ENCODE data around the gene ZNF492.
"Not testable (repeated sequence)": the region's sequence is repeated elsewhere in the genome, so short reads cannot be mapped to it uniquely, and the experiment has no call there.

The ZNF492 gene

DNA sequence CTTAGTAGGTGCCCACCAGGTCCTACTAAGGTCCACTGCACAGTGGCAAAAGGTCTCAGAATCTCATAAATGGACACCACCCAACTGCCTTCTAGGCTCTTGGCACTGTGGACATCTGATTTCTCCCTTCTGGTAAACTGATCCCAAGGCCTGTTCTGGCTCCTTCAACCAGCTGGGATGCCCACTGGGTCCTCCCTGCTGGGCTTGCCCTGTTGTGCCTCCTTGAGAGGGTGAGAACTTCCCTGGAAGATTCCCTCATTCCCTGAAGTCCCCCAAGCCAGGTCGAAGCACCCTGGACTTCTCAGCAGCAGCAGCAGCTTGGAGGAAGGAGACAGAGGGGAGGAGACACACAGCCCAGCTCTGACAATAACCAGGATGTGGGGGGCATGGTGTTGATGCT lies 6.6 kb upstream of the ZNF492 start:
- Histone ChIP-seq H3K4me3 (ENCODE audit: low read length in 2 of 2) (no peak overlapping the region), H2BK5ac (ENCODE audit: low read length) (no peak overlapping the region), H3K36me3 (replicated peaks in 1 of 2; ENCODE audit: control insufficient read depth in 2 of 2, insufficient read depth in 2 of 2, low read length in 2 of 2) (no peaks in the 10 kb centered on the region), H3K14ac (ENCODE audit: low read length) (no peak overlapping the region), H3K79me1 (ENCODE audit: low read depth, low read length) (no peaks in the 10 kb centered on the region), H2AK5ac (ENCODE audit: low read depth, low read length) (no peak overlapping the region), H3K4me2 (ENCODE audit: insufficient read depth, low read length, poor library complexity, severe bottlenecking) (no peak overlapping the region), H4K91ac (ENCODE audit: low read depth, low read length, poor library complexity) (no peak overlapping the region), H2BK12ac (ENCODE audit: low read length) (no peak overlapping the region), H2AFZ (ENCODE audit: low read length) (no peak overlapping the region), H3K27me3 (ENCODE audit: control insufficient read depth in 3 of 3, insufficient read depth in 3 of 3, low read depth in 1 of 3, low read length in 3 of 3) (no peaks in the 10 kb centered on the region), H3K9ac (ENCODE audit: low read depth, low read length, poor library complexity) (no peak overlapping the region), H3K23ac (ENCODE audit: low read depth, low read length, poor library complexity) (no peak overlapping the region), H3K4ac (ENCODE audit: low read length) (no peak overlapping the region), H2BK15ac (ENCODE audit: low read length) (no peak overlapping the region), H3K4me1 (ENCODE audit: control insufficient read depth in 2 of 2, insufficient read depth in 1 of 2, low read depth in 1 of 2, low read length in 2 of 2) (no peaks in the 10 kb centered on the region), H4K8ac (ENCODE audit: low read depth, low read length) (no peak overlapping the region), H3K9me3 (replicated peaks in 1 of 2; ENCODE audit: control insufficient read depth in 2 of 2, insufficient read depth in 1 of 2, low read depth in 1 of 2, low read length in 2 of 2) (peaks cover 3 to 38% of the 10 kb centered on the region in 2 donors), H3K27ac (replicated peaks; ENCODE audit: low read length) (no peak overlapping the region), H3K18ac (ENCODE audit: low read length) (no peak overlapping the region), H2BK120ac (ENCODE audit: low read depth, low read length) (no peak overlapping the region)
- DNase-seq (ENCODE audit: low spot score) = no peak
- WGBS, 2 donors (ENCODE audit: extremely low coverage in 2 of 2, insufficient read length in 2 of 2, insufficient replicate concordance in 1 of 2) = no CpG with 5 or more reads among the region's 1 CpG

DNA sequence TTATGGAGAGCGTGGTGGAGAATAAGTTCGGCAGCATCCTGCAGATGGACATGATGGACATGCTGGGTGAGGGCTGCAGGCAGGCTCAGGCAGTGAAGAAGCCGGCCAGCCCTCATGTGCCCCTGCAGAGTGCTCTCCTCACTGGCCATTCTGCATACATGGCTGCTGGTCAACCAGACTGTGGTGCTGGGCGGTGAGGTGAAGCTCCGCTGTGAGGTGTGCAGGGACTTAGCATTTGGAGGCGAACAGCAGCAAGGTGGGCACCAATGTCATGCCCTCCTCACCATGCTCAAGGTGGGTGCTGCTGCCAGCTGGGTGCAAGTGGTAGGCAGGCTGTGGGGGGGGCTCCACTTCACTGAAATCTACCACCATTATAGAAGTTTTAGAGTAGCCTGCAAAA lies 5.7 kb upstream of the ZNF492 start:
- H3K4me1 ChIP-seq (ENCODE audit: control insufficient read depth in 2 of 2, insufficient read depth in 1 of 2, low read depth in 1 of 2, low read length in 2 of 2) = no peaks in the 10 kb centered on the region
- H3K4ac ChIP-seq (ENCODE audit: low read length) = no peak overlapping the region
- H3K79me1 ChIP-seq (ENCODE audit: low read depth, low read length) = no peaks in the 10 kb centered on the region
- no peak for DNase-seq (ENCODE audit: low spot score)
- H2AK5ac ChIP-seq (ENCODE audit: low read depth, low read length) = no peak overlapping the region
- H3K18ac ChIP-seq (ENCODE audit: low read length) = no peak overlapping the region
- WGBS, 2 donors (ENCODE audit: extremely low coverage in 2 of 2, insufficient read length in 2 of 2, insufficient replicate concordance in 1 of 2) = no CpG with 5 or more reads among the region's 6 CpGs
- no peak overlapping the region for H3K9ac ChIP-seq (ENCODE audit: low read depth, low read length, poor library complexity)
- no peak overlapping the region for H2BK15ac ChIP-seq (ENCODE audit: low read length)
- no peak overlapping the region for H2BK5ac ChIP-seq (ENCODE audit: low read length)
- no peak overlapping the region for H3K27ac ChIP-seq (replicated peaks; ENCODE audit: low read length)
- H3K4me3 ChIP-seq (ENCODE audit: low read length in 2 of 2) = peak overlapping the region in 1 of 2 donors; percentile 68
- H3K23ac ChIP-seq (ENCODE audit: low read depth, low read length, poor library complexity) = no peak overlapping the region
- H4K91ac ChIP-seq (ENCODE audit: low read depth, low read length, poor library complexity) = no peak overlapping the region
- H3K14ac ChIP-seq (ENCODE audit: low read length) = no peak overlapping the region
- no peak overlapping the region for H2BK120ac ChIP-seq (ENCODE audit: low read depth, low read length)
- no peak overlapping the region for H3K4me2 ChIP-seq (ENCODE audit: insufficient read depth, low read length, poor library complexity, severe bottlenecking)
- peaks cover 3 to 36% of the 10 kb centered on the region in 2 donors for H3K9me3 ChIP-seq (replicated peaks in 1 of 2; ENCODE audit: control insufficient read depth in 2 of 2, insufficient read depth in 1 of 2, low read depth in 1 of 2, low read length in 2 of 2)
- peak overlapping the region; percentile 30 for H4K8ac ChIP-seq (ENCODE audit: low read depth, low read length)
- no peak overlapping the region for H2BK12ac ChIP-seq (ENCODE audit: low read length)
- no peaks in the 10 kb centered on the region for H3K27me3 ChIP-seq (ENCODE audit: control insufficient read depth in 3 of 3, insufficient read depth in 3 of 3, low read depth in 1 of 3, low read length in 3 of 3)
- no peak overlapping the region for H2AFZ ChIP-seq (ENCODE audit: low read length)
- H3K36me3 ChIP-seq (replicated peaks in 1 of 2; ENCODE audit: control insufficient read depth in 2 of 2, insufficient read depth in 2 of 2, low read length in 2 of 2) = no peaks in the 10 kb centered on the region

DNA sequence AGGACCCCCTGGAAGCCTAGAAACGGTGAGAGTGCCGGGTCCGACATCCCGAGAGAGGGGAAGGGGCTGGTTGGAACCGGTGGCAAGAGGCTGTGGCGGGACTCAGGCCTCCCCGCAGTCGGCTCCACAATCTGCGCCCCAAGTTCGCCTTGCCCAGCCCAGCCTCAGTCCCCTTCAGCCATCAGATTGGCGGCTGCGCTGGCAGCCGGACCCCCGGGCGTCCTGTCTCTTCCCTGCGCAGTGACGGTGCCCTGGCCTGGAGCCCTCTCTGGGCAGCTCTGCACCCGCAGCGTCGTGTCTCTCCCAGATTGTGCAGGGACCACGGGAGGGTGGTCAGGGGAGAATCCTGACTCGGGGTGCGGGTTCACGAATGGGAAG lies 315 bp downstream of the ZNF492 start:
- no peak overlapping the region for H2AK5ac ChIP-seq (ENCODE audit: low read depth, low read length)
- H3K9me3 ChIP-seq (replicated peaks in 1 of 2; ENCODE audit: control insufficient read depth in 2 of 2, insufficient read depth in 1 of 2, low read depth in 1 of 2, low read length in 2 of 2) = peaks cover 0 to 2% of the 10 kb centered on the region in 2 donors
- H3K4me2 ChIP-seq (ENCODE audit: insufficient read depth, low read length, poor library complexity, severe bottlenecking) = no peak overlapping the region
- no peaks in the 10 kb centered on the region for H3K27me3 ChIP-seq (ENCODE audit: control insufficient read depth in 3 of 3, insufficient read depth in 3 of 3, low read depth in 1 of 3, low read length in 3 of 3)
- no peaks in the 10 kb centered on the region for H3K79me1 ChIP-seq (ENCODE audit: low read depth, low read length)
- no peaks in the 10 kb centered on the region for H3K36me3 ChIP-seq (replicated peaks in 1 of 2; ENCODE audit: control insufficient read depth in 2 of 2, insufficient read depth in 2 of 2, low read length in 2 of 2)
- no peak overlapping the region for H3K14ac ChIP-seq (ENCODE audit: low read length)
- WGBS, 2 donors (ENCODE audit: extremely low coverage in 2 of 2, insufficient read length in 2 of 2, insufficient replicate concordance in 1 of 2) = no CpG with 5 or more reads among the region's 24 CpGs
- H4K91ac ChIP-seq (ENCODE audit: low read depth, low read length, poor library complexity) = no peak overlapping the region
- no peaks in the 10 kb centered on the region for H3K4me1 ChIP-seq (ENCODE audit: control insufficient read depth in 2 of 2, insufficient read depth in 1 of 2, low read depth in 1 of 2, low read length in 2 of 2)
- H4K8ac ChIP-seq (ENCODE audit: low read depth, low read length) = no peak overlapping the region
- no peak overlapping the region for H3K23ac ChIP-seq (ENCODE audit: low read depth, low read length, poor library complexity)
- no peak for DNase-seq (ENCODE audit: low spot score)
- H2BK120ac ChIP-seq (ENCODE audit: low read depth, low read length) = no peak overlapping the region
- no peak overlapping the region for H3K4me3 ChIP-seq (ENCODE audit: low read length in 2 of 2)
- H3K9ac ChIP-seq (ENCODE audit: low read depth, low read length, poor library complexity) = no peak overlapping the region
- no peak overlapping the region for H3K18ac ChIP-seq (ENCODE audit: low read length)
- no peak overlapping the region for H2BK15ac ChIP-seq (ENCODE audit: low read length)
- H2AFZ ChIP-seq (ENCODE audit: low read length) = no peak overlapping the region
- H3K27ac ChIP-seq (replicated peaks; ENCODE audit: low read length) = no peak overlapping the region
- no peak overlapping the region for H2BK12ac ChIP-seq (ENCODE audit: low read length)
- H3K4ac ChIP-seq (ENCODE audit: low read length) = no peak overlapping the region
- no peak overlapping the region for H2BK5ac ChIP-seq (ENCODE audit: low read length)

DNA sequence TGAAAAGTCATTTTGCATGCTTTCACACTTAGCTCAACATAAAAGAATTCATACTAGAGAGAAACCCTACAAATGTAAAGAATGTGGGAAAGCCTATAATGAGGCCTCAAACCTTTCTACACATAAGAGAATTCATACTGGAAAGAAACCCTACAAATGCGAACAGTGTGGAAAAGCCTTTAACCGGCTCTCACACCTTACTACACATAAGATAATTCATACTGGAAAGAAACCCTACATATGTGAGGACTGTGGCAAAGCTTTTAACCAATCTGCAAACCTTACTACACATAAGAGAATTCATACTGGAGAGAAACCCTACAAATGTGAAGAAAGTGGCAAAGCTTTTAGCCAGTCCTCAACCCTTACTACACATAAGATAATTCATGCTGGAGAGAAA lies 51.4 kb downstream of the ZNF492 start:
- H3K4ac ChIP-seq (ENCODE audit: low read length); H2AK5ac ChIP-seq (ENCODE audit: low read depth, low read length); H2BK12ac ChIP-seq (ENCODE audit: low read length); H3K14ac ChIP-seq (ENCODE audit: low read length); H3K4me3 ChIP-seq (ENCODE audit: low read length in 2 of 2); H3K23ac ChIP-seq (ENCODE audit: low read depth, low read length, poor library complexity); H3K4me2 ChIP-seq (ENCODE audit: insufficient read depth, low read length, poor library complexity, severe bottlenecking); DNase-seq (ENCODE audit: low spot score); H3K27ac ChIP-seq (replicated peaks; ENCODE audit: low read length); H3K9ac ChIP-seq (ENCODE audit: low read depth, low read length, poor library complexity); H2BK120ac ChIP-seq (ENCODE audit: low read depth, low read length); H3K9me3 ChIP-seq (replicated peaks in 1 of 2; ENCODE audit: control insufficient read depth in 2 of 2, insufficient read depth in 1 of 2, low read depth in 1 of 2, low read length in 2 of 2); H3K36me3 ChIP-seq (replicated peaks in 1 of 2; ENCODE audit: control insufficient read depth in 2 of 2, insufficient read depth in 2 of 2, low read length in 2 of 2); H2BK15ac ChIP-seq (ENCODE audit: low read length); H3K27me3 ChIP-seq (ENCODE audit: control insufficient read depth in 3 of 3, insufficient read depth in 3 of 3, low read depth in 1 of 3, low read length in 3 of 3); H3K79me1 ChIP-seq (ENCODE audit: low read depth, low read length); H3K18ac ChIP-seq (ENCODE audit: low read length); H3K4me1 ChIP-seq (ENCODE audit: control insufficient read depth in 2 of 2, insufficient read depth in 1 of 2, low read depth in 1 of 2, low read length in 2 of 2); H2BK5ac ChIP-seq (ENCODE audit: low read length); H4K91ac ChIP-seq (ENCODE audit: low read depth, low read length, poor library complexity); H2AFZ ChIP-seq (ENCODE audit: low read length); H4K8ac ChIP-seq (ENCODE audit: low read depth, low read length): not testable (repeated sequence)
- no CpG with 5 or more reads among the region's 2 CpGs for WGBS, 2 donors (ENCODE audit: extremely low coverage in 2 of 2, insufficient read length in 2 of 2, insufficient replicate concordance in 1 of 2)
